Astrocyte of the cerebellum (primary cell): Measurements from ENCODE around the gene LDLRAP1.

ENCODE experiments used
- DNase-seq: peaks from one replicate; pipeline ENCODE4 v3.0.0-alpha.2; 2011; ENCODE audit warnings: low read depth
- H3K4me3 ChIP-seq: 2 replicates; pipeline ENCODE4 v1.5.1; 2011; ENCODE audit warnings: mild to moderate bottlenecking, low read depth, low read length, moderate library complexity
- in situ Hi-C: cut with HindIII; loops from 2 replicates; pipeline ENCODE4 v1.10.0; 2017; ENCODE audit warnings: low sequenced_read_pairs
- TF ChIP-seq, protein P1 (sequence below): IDR thresholded peaks from 2 replicates; pipeline ENCODE4 v1.5.1; 2012; ENCODE audit warnings: low read length, low read depth, moderate library complexity, mild to moderate bottlenecking; ENCODE audit errors: missing control alignments

LDLRAP1 gene

DNA sequence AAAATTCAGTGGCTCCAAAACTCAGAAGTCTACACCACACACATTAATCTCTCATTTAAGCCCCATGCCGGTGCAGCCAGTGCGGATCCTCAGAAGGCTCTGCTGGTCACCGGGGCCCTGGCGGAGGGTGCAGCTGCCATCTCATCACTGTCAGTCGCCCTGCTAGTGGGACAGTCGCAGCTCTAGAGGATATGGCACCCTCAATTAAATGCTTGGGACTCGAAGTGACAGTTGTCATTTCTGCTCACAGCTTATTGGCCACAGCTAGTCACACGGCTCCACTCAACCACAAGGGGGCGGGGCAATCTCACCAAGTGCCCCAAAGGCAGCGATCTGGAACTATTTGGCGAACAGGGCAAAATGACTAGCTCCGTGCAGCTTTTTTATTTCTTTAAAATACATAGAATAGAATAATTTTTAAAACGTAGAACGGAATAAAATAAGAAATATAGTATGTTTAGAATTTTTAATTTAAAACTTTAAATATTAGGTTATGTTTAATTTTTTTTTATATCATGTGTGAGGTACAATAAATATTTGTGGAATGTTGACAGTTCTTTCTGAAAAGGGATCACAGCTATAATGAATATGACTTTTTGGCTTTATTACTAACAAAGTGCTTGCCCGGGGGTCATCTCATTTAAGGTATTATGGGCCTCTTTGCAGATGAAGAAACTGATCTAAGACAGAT, 65.2 kb downstream of the LDLRAP1 start:
- TF ChIP-seq, protein P1, sequence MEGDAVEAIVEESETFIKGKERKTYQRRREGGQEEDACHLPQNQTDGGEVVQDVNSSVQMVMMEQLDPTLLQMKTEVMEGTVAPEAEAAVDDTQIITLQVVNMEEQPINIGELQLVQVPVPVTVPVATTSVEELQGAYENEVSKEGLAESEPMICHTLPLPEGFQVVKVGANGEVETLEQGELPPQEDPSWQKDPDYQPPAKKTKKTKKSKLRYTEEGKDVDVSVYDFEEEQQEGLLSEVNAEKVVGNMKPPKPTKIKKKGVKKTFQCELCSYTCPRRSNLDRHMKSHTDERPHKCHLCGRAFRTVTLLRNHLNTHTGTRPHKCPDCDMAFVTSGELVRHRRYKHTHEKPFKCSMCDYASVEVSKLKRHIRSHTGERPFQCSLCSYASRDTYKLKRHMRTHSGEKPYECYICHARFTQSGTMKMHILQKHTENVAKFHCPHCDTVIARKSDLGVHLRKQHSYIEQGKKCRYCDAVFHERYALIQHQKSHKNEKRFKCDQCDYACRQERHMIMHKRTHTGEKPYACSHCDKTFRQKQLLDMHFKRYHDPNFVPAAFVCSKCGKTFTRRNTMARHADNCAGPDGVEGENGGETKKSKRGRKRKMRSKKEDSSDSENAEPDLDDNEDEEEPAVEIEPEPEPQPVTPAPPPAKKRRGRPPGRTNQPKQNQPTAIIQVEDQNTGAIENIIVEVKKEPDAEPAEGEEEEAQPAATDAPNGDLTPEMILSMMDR, result peak; percentile 64
- DNase-seq, result peak; percentile 28
- in situ Hi-C loops, result no loop called here
- H3K4me3 ChIP-seq, result no peak overlapping the region

DNA sequence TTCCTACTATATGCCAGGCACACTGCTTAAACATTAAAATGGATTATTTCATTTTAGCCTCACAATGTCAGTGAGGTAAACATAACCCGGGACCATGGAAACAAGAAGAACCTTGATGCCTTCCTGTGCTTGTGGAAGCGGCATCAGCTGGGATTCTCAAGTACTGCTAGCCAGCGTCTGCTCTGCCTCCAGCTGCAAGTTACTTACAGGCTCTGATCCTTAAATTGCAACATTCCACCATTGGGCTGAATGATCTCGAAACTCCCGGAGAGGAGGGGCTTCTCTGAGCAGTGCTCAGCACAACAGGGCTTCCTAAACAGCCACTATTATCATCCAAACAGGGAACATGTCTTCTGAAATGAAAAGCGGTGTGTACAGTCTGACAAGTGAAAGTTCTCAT, 66.5 kb downstream of the LDLRAP1 start:
- no peak for DNase-seq
- TF ChIP-seq, protein P1, result no peak
- no peak overlapping the region for H3K4me3 ChIP-seq
- in situ Hi-C loops, result loop anchor here (5.0 kb wide), 1 partner anchor 63 kb away; no protein-coding TSS in a partner anchor

DNA sequence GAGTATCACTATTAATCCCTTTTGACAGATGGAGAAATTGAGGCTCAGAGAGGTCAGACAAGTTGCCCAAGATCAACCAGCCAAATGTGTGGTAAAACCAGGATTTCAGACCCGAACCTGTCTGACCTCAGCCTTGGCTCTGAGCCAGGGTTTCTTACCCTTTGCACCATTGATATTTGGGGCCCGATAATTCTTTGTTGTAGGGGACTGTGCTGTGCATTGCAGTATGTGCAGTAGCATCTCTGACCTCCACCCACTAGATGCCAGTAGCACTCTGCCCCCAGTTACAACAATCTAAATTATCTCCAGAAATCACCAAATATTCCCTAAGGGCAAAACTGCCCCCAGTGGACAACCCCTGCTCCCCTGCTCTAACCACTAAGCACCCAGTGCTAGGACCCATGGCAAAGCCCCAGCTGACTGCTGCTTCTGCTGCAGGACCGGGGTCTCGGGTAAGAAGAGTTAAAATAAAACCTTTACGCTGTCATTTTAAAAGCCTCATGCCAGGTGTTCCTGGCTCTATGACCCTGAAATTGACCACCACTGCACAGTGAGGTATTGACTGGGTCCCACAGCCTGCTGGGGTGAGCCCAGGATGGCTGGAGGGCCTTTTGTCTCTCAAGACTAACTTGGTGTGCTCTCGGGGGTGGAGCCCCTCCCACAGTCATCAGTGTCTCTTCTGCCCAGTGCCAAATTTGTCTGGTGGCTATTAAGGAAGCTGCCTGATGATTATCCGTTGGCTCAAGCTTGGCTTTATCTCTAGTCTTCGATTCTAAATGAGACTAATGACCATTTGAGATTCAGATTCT, 67.6 kb downstream of the LDLRAP1 start:
- no peak overlapping the region for H3K4me3 ChIP-seq
- TF ChIP-seq, protein P1, result peak; percentile 23
- in situ Hi-C loops, result loop anchor here (5.0 kb wide), 1 partner anchor 64 kb away; no protein-coding TSS in a partner anchor
- no peak for DNase-seq

DNA sequence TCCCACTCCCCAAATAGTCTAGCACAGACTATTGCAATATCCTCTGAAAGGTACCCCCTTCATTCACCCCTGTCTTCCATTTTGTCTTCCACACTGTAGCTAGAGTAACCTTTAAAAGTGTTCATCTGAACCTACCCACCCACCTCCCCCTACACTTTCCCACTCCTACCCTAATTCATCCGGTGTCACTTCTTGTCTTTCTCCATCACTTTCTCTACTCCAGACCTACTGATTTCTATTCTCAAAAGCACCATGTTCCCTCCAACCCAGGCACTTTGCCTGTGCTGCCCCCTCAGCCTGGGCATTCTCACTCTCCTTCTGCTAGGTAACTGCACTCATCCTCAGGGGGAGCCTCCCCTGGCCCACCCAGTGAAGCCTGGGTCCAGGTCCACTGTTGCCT, 68.4 kb downstream of the LDLRAP1 start:
- H3K4me3 ChIP-seq, result no peak overlapping the region
- in situ Hi-C loops, result loop anchor here (5.0 kb wide), 1 partner anchor 65 kb away; no protein-coding TSS in a partner anchor
- DNase-seq, result no peak
- TF ChIP-seq, protein P1, result no peak

DNA sequence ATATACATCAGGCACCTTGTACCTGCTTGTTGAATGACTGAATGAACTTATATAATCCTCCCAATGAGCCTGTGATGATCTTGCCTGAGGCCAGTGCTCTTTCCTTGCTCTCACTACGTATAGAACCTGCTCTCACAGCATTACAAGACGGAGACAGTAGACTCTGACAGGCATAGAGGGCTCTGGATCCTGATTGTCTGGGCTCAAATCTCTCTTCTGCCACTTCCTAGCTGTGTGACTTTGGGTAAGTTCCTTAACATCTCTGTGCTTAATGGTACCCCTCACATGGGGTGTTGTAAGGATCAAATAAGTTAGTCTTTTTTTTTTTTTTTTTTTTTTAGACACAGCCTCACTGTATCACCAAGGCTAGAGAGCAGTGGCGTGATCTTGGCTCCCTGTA, 69.0 kb downstream of the LDLRAP1 start:
- DNase-seq, result no peak
- no peak overlapping the region for H3K4me3 ChIP-seq
- in situ Hi-C loops, result loop anchor here (5.0 kb wide), 1 partner anchor 65 kb away; no protein-coding TSS in a partner anchor
- TF ChIP-seq, protein P1, result no peak

DNA sequence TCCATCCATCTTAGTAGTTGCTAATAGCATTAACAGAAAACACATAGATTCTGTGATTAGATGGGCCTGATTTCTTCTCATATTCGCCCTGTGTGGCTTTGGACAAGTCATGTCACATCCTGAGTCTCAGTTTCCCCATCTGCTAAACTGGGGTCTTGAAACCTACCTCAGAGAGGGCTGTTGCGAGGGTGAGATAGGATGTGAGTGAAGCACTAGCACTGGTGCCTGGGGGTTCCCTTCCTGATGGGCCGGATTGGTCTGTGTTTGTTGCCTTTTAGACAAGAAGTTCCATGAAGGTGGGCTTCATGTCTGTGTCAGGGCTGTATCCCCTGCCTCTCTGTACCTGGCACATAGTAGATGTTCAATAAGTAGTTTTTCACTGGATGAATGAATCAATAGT, 69.7 kb downstream of the LDLRAP1 start:
- no peak overlapping the region for H3K4me3 ChIP-seq
- TF ChIP-seq, protein P1, result no peak
- in situ Hi-C loops, result loop anchor here (5.0 kb wide), 1 partner anchor 66 kb away; no protein-coding TSS in a partner anchor
- no peak for DNase-seq
